NT2/D1 (cell line): ENCODE data around the gene PSD.

ENCODE experiments used
- DNase-seq: peaks from one replicate; pipeline ENCODE4 v3.0.0-alpha.2; 2011; ENCODE audit warnings: low read depth, low spot score
- H3K27me3 ChIP-seq: 2 replicates; pipeline ENCODE4 v1.6.0; 2011; ENCODE audit warnings: mild to moderate bottlenecking; ENCODE audit not compliant: insufficient read length, insufficient read depth
- H3K36me3 ChIP-seq: 2 replicates; pipeline ENCODE4 v1.6.1; 2011; ENCODE audit warnings: mild to moderate bottlenecking, low read length, mixed read lengths; ENCODE audit not compliant: insufficient read depth, insufficient read length
- H3K4me1 ChIP-seq: 2 replicates; pipeline ENCODE4 v1.5.1; 2011; ENCODE audit not compliant: insufficient read depth, insufficient read length
- H3K4me3 ChIP-seq: 2 replicates; pipeline ENCODE4 v1.5.1; 2011; ENCODE audit warnings: low read depth; ENCODE audit not compliant: insufficient read length
- H3K9ac ChIP-seq: 2 replicates; pipeline ENCODE4 v1.6.0; 2011; ENCODE audit warnings: low read depth; ENCODE audit not compliant: insufficient read length
- H3K9me3 ChIP-seq: 2 replicates; pipeline ENCODE4 v1.5.1; 2011; ENCODE audit warnings: mild to moderate bottlenecking, low read length; ENCODE audit not compliant: insufficient read depth
- SUZ12 ChIP-seq: IDR thresholded peaks from 2 replicates; pipeline ENCODE4 v1.6.1; 2011; ENCODE audit not compliant: insufficient read length, insufficient read depth; ENCODE audit errors: extremely low read depth
- YY1 ChIP-seq: IDR thresholded peaks from 2 replicates; pipeline ENCODE4 v1.6.1; 2011; ENCODE audit not compliant: insufficient read length, insufficient read depth
- ZNF274 ChIP-seq: IDR thresholded peaks from 2 replicates; pipeline ENCODE4 v1.6.1; 2011; ENCODE audit warnings: mild to moderate bottlenecking, low read depth, low read length

The PSD gene

DNA sequence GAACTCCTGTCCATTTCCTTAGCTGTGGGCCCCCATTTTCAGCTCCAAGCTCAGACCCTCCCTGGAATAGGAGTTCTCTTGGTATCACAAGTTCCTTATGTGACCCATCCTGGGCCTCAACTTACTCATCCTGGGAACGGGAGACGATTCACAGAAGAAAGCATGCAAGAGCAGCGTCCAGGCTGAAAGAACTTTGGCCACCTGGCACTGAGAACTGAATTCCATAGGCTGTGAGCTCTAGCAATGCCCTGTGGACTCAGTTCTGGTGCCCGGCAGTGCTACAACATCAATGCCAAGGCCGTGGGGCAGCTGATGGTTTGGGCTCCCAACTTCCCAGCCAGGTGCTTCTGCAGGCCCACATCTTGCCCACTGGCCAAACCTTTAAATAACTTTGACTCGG is 17.7 kb upstream of the PSD start:
- Histone ChIP-seq H3K9me3 (no peaks in the 10 kb centered on the region), H3K36me3 (no peaks in the 10 kb centered on the region), H3K27me3 (peaks cover 35% of the 10 kb centered on the region), H3K4me3 (no peak overlapping the region), H3K9ac (no peak overlapping the region), H3K4me1 (peaks cover 8% of the 10 kb centered on the region)
- no peak for DNase-seq
- TF ChIP-seq ZNF274 = no peak
- no peak for TF ChIP-seq YY1
- TF ChIP-seq SUZ12 = no peak

DNA sequence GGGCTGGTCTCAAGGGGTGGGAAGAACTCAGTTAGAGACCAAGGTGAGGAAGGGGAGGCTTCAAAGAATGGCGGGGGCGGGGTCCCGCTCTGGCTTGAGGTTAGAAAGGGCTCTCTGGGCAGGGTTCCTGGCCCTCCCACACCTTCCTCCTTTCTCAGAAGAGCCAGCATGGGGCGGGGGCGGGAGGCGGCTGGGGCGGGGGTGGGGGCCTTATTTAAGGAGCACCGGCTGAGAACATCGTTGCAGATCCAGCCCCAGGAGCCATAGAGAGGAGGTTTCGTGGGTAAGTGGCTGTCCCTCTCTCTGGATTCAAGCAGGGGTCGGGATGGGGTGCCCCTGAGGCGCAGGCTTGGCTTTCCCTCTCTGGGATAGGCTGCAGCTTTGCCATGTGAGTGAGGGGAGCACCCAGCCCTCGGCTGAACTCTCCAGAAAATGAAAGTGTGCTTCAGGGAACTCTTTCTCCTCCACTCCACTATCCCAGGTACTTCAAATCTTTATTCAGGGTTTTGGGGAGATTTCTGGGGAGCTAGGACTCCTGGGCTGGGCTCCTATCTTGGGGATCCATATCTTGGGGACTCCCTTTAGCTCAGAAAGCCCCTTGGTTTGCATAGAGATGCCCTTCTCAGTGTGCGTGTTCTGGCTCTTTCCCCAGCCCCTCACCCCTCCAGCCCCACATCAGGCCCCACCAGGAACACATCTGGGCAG is 17.1 kb upstream of the PSD start:
- DNase-seq = no peak
- H3K27me3 ChIP-seq = peaks cover 35% of the 10 kb centered on the region
- H3K4me3 ChIP-seq = peak overlapping the region; percentile 6

DNA sequence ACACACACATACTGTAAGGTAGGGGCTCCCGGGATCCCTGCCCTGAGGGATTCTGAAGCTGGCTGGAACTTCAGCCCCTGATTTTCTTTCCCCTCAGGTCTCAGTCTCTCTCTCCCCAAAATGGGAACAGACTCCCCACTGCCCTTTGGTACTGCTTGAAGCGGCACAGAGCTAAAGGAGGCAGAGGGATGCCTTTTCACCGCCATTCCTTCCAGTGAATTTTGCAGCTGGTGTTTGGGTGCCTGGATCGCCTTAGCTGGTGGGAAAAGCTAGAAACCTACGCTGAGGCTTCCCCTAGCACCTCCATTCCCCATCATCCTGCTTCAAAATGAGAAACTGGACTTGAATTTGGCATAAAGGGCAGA is 16.5 kb upstream of the PSD start:
- no peak for TF ChIP-seq YY1
- Histone ChIP-seq H3K4me3 (peak overlapping the region; percentile 6), H3K9me3 (no peaks in the 10 kb centered on the region), H3K4me1 (peaks cover 8% of the 10 kb centered on the region), H3K27me3 (peaks cover 35% of the 10 kb centered on the region), H3K36me3 (no peaks in the 10 kb centered on the region), H3K9ac (peak overlapping the region; percentile 77)
- DNase-seq = no peak

More for the DNA sequence above, 17.1 kb upstream of the PSD start:
- Histone ChIP-seq H3K36me3 (no peaks in the 10 kb centered on the region), H3K4me1 (peaks cover 8% of the 10 kb centered on the region), H3K9ac (peak overlapping the region; percentile 56), H3K9me3 (no peaks in the 10 kb centered on the region)
- TF ChIP-seq YY1 (no peak), ZNF274 (no peak), SUZ12 (no peak)

GRCh38 chr10:102434394-102435132 is 16.0 kb upstream of the PSD start:
- peak overlapping the region; percentile 6 for H3K4me3 ChIP-seq
- DNase-seq = no peak
- no peak overlapping the region for H3K9ac ChIP-seq
- no peak for TF ChIP-seq SUZ12
- no peak for TF ChIP-seq YY1
- TF ChIP-seq ZNF274 = no peak
- H3K27me3 ChIP-seq = peaks cover 35% of the 10 kb centered on the region
- H3K9me3 ChIP-seq = no peaks in the 10 kb centered on the region
- peaks cover 8% of the 10 kb centered on the region for H3K4me1 ChIP-seq
- no peaks in the 10 kb centered on the region for H3K36me3 ChIP-seq

DNA sequence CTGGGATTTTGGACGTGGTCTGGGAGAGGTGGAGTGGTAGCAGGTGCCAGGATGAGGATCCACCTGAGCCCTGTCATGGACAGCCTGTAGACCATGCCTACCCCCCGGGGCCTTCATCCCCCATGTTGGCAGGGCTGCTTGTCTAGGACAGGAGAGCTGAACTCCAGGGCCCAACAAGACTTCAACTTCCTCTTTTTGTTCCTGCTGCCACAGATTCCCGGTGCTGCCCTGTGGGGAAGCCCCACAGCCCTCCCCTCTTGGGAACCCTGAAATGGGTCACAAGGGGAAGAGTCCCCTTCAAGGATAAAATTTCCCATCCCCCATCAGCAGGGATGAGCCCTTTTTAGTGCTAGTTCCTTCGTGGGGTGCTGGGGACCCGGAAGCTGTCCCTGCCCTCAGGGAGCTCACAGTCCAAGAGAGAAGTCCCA is 15.0 kb upstream of the PSD start:
- H3K27me3 ChIP-seq = peaks cover 35% of the 10 kb centered on the region
- H3K36me3 ChIP-seq = no peaks in the 10 kb centered on the region
- no peak for DNase-seq
- no peaks in the 10 kb centered on the region for H3K9me3 ChIP-seq
- no peak for TF ChIP-seq YY1
- TF ChIP-seq ZNF274 = no peak
- H3K4me3 ChIP-seq = no peak overlapping the region
- H3K9ac ChIP-seq = no peak overlapping the region
- peaks cover 8% of the 10 kb centered on the region for H3K4me1 ChIP-seq

DNA sequence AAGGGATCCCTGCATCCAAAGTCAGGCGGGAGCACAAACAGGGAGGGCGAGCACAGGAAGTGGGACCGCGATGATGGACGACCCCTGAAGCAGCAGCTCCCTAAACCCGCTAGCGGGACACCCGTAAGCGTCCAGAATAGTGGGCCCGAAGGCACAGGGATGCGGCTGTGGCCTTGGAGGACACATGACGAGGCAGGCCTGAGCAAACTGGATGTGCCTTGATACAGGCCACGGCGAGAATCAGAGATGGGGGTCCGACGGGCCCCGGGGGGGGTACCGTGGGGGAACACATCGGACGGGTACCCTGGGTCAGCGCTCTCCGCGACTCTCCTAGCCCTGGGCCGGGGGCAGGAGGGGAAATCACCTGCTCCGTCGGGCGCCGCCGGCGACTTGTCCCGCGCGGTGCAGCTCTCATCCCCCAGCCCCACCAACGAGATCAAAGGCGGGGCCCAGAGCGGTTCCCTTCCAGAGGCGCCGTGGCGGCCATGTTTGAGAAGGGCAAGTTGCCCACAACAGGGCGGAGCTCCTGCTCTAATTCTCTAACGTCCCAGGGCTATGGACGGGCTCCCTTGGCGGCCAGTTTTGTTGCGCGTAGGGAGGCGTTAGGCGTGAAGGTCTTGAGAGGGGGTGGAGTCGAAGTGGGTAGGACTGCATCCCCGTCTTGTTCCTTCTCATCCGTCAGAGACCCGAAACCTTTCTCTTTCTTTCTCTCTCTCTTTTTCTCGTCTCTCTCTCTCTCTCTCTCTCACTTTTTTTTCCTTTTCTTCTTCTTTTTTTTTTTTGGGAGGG is 13.8 kb upstream of the PSD start, which contains the start of gene CUEDC2:
TSS of gene CUEDC2 (minus strand) at position 413 of the 789 bp plus-strand sequence. CDS start 7,386 bp downstream, outside the sequence.
- peak; percentile 87 for DNase-seq
- Histone ChIP-seq H3K4me1 (peaks cover 6% of the 10 kb centered on the region), H3K27me3 (peaks cover 35% of the 10 kb centered on the region), H3K9ac (peak within 1 kb of the TSS; percentile 95), H3K4me3 (peak within 1 kb of the TSS; percentile 85), H3K36me3 (no peaks in the 10 kb centered on the region), H3K9me3 (no peaks in the 10 kb centered on the region)
- TF ChIP-seq YY1 = peak; percentile 96
- no peak for TF ChIP-seq ZNF274

- no peak for DNase-seq
Observed at GRCh38 chr10:102431452-102432124, 13.0 kb upstream of the PSD start.

More at GRCh38 chr10:102431452-102432124, 13.0 kb upstream of the PSD start:
- TF ChIP-seq YY1 (no peak), ZNF274 (no peak), SUZ12 (no peak)
- Histone ChIP-seq H3K27me3 (peaks cover 33% of the 10 kb centered on the region), H3K9me3 (no peaks in the 10 kb centered on the region), H3K9ac (peak overlapping the region; percentile 95), H3K4me1 (peaks cover 6% of the 10 kb centered on the region), H3K4me3 (peak overlapping the region; percentile 85), H3K36me3 (no peaks in the 10 kb centered on the region)
